ENCODE results near the gene NAXE. TPM values are rescaled to one million over a fixed set of nuclear protein-coding genes. Genes with fewer than 3 reads are reported as not detected.

NAXE gene
- total RNA-seq, 4 donors from 2014 or later, result 25.1 to 104 (median 77.5) TPM

DNA sequence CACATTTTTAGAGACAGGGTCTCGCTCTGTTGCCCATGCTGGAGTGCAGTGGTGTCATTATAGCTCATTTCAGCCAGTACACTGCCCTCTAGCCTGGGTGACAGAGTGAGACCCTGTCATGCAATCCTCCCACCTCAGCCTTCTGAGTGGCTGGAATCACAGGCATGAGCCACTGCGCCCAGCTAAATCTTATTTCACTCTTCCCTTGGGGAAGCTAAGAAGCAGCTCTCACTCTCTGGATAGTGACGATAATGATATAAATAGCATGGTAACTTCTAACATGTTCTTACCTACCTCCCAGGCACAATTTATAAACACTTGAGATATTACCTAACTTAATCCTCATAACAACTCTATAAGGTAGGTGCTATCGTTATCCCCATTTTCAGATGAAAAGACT is 44.1 kb upstream of the NAXE start:
- H3K27ac ChIP-seq, result no peak overlapping the region
- in situ Hi-C loops (cut with MboI; ENCODE audit: low pct_ligation_motif_present in 1 of 4, low pct_unique_long_range_greater_than_20kb in 1 of 4, low sequenced_read_pairs in 3 of 4), result no loop called here
- no peaks in the 10 kb centered on the region for H3K36me3 ChIP-seq
- no peak for TF ChIP-seq EP300 (IDR thresholded peaks at IDR 0.05; ENCODE audit: low read depth)
- no peak for TF ChIP-seq POLR2A (IDR thresholded peaks at IDR 0.05)
- TF ChIP-seq, protein P1, sequence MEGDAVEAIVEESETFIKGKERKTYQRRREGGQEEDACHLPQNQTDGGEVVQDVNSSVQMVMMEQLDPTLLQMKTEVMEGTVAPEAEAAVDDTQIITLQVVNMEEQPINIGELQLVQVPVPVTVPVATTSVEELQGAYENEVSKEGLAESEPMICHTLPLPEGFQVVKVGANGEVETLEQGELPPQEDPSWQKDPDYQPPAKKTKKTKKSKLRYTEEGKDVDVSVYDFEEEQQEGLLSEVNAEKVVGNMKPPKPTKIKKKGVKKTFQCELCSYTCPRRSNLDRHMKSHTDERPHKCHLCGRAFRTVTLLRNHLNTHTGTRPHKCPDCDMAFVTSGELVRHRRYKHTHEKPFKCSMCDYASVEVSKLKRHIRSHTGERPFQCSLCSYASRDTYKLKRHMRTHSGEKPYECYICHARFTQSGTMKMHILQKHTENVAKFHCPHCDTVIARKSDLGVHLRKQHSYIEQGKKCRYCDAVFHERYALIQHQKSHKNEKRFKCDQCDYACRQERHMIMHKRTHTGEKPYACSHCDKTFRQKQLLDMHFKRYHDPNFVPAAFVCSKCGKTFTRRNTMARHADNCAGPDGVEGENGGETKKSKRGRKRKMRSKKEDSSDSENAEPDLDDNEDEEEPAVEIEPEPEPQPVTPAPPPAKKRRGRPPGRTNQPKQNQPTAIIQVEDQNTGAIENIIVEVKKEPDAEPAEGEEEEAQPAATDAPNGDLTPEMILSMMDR (IDR thresholded peaks at IDR 0.05), result no peak
- no peak for TF ChIP-seq POLR2AphosphoS5 (IDR thresholded peaks at IDR 0.05)
- H3K4me3 ChIP-seq, result no peak overlapping the region
- intact Hi-C loops (cut with DNase I; ENCODE audit: low total_unique reads), result no loop called here
- DNase-seq, result no peak
- H3K9me3 ChIP-seq, result no peaks in the 10 kb centered on the region
- no peaks in the 10 kb centered on the region for H3K4me1 ChIP-seq
- WGBS, 2 donors (ENCODE audit: low coverage in 1 of 2), result 86 to 99% methylated on average over 1 to 4 of the region's 4 CpGs
- H3K27me3 ChIP-seq, result no peaks in the 10 kb centered on the region

DNA sequence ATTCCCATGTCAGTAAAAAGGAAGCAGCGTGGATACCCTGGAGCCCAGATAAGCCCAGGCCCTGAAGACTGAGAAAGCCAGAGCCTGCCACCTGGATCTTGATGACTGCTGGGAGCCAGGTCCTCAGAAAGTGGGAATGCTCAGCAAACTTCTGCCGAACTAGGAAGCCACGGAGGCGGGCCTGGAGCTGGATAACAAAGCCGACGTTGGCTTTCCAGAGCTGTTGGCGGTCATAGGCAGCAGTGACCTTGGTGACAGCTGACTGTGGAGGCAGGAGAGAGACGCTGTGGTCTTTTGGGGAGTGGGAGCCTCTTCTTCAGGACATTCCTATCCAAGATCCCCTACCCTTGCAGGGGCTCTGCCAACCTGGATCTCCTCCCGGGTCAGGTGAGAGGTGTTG is 43.6 kb upstream of the NAXE start:
- H3K27ac ChIP-seq, result no peak overlapping the region
- in situ Hi-C loops (cut with MboI; ENCODE audit: low pct_ligation_motif_present in 1 of 4, low pct_unique_long_range_greater_than_20kb in 1 of 4, low sequenced_read_pairs in 3 of 4), result no loop called here
- intact Hi-C loops (cut with DNase I; ENCODE audit: low total_unique reads), result no loop called here
- TF ChIP-seq POLR2AphosphoS5 (IDR thresholded peaks at IDR 0.05) (no peak), EP300 (IDR thresholded peaks at IDR 0.05; ENCODE audit: low read depth) (no peak), POLR2A (IDR thresholded peaks at IDR 0.05) (no peak)
- TF ChIP-seq, protein P1 (IDR thresholded peaks at IDR 0.05), result no peak
- DNase-seq, result no peak
- WGBS, 2 donors (ENCODE audit: low coverage in 1 of 2), result 98% methylated on average over 9 of the region's 9 CpGs; no CpG with 5 or more reads in 1 of the 2 donors
- no peaks in the 10 kb centered on the region for H3K36me3 ChIP-seq
- H3K9me3 ChIP-seq, result no peaks in the 10 kb centered on the region
- no peak overlapping the region for H3K4me3 ChIP-seq
- no peaks in the 10 kb centered on the region for H3K27me3 ChIP-seq
- no peaks in the 10 kb centered on the region for H3K4me1 ChIP-seq

DNA sequence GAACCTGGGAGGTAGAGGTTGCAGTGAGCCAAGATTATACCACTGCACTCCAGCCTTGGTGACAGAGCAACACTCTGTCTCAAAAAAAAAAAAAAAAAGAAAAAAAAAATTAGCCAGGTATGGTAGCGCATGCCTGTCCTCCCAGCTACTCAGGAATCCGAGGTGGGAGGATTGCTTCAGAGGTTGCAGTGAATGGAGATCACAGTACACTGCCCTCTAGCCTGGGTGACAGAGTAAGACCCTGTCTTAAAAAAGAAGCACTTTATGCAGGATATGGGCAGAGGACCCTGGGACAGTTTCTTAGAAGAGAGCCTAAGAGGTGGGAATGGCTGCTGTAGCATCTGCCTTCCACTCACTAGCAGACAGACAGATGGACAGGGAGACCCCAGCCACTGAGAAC is 42.2 kb upstream of the NAXE start:
- Histone ChIP-seq H3K4me3 (no peak overlapping the region), H3K36me3 (no peaks in the 10 kb centered on the region), H3K27me3 (no peaks in the 10 kb centered on the region), H3K4me1 (peaks cover 0 to 5% (median 0%) of the 10 kb centered on the region in 4 donors), H3K9me3 (no peaks in the 10 kb centered on the region), H3K27ac (no peak overlapping the region)
- 74 to 82% methylated on average over 2 of the region's 2 CpGs for WGBS, 2 donors (ENCODE audit: low coverage in 1 of 2)
- DNase-seq, result no peak
- intact Hi-C loops (cut with DNase I; ENCODE audit: low total_unique reads) (no loop called here), in situ Hi-C loops (cut with MboI; ENCODE audit: low pct_ligation_motif_present in 1 of 4, low pct_unique_long_range_greater_than_20kb in 1 of 4, low sequenced_read_pairs in 3 of 4) (no loop called here)
- TF ChIP-seq POLR2A (IDR thresholded peaks at IDR 0.05) (no peak), EP300 (IDR thresholded peaks at IDR 0.05; ENCODE audit: low read depth) (no peak)

DNA sequence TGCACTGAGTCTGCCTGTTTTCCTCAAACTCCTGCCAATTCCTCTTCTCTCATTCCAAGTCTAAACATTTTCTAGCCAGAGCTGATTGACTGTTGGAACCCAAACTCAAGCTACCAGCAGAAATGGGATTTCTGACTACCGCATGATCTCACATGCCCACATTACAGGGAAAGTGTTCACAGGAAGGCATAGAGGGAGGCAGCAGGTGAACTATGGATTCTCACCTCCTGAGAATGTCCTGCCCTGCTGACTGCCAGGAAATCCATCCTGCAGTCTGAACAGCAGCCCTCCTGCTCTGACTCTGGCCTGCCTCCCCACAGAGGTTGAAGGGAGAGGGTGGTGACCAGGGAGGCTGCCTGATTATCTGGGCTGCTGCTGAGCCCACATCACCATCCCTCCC is 41.7 kb upstream of the NAXE start:
- no peaks in the 10 kb centered on the region for H3K9me3 ChIP-seq
- no peak overlapping the region for H3K27ac ChIP-seq
- H3K36me3 ChIP-seq, result no peaks in the 10 kb centered on the region
- H3K4me3 ChIP-seq, result no peak overlapping the region
- intact Hi-C loops (cut with DNase I; ENCODE audit: low total_unique reads) (no loop called here), in situ Hi-C loops (cut with MboI; ENCODE audit: low pct_ligation_motif_present in 1 of 4, low pct_unique_long_range_greater_than_20kb in 1 of 4, low sequenced_read_pairs in 3 of 4) (no loop called here)
- DNase-seq, result no peak
- H3K27me3 ChIP-seq, result no peaks in the 10 kb centered on the region
- peaks cover 0 to 5% (median 0%) of the 10 kb centered on the region in 4 donors for H3K4me1 ChIP-seq
- 100% methylated on average over 1 of the region's 1 CpG for WGBS, 2 donors (ENCODE audit: low coverage in 1 of 2)
- TF ChIP-seq POLR2AphosphoS5 (IDR thresholded peaks at IDR 0.05) (no peak), EP300 (IDR thresholded peaks at IDR 0.05; ENCODE audit: low read depth) (no peak), POLR2A (IDR thresholded peaks at IDR 0.05) (no peak)
- TF ChIP-seq, protein P1 (IDR thresholded peaks at IDR 0.05), result no peak

DNA sequence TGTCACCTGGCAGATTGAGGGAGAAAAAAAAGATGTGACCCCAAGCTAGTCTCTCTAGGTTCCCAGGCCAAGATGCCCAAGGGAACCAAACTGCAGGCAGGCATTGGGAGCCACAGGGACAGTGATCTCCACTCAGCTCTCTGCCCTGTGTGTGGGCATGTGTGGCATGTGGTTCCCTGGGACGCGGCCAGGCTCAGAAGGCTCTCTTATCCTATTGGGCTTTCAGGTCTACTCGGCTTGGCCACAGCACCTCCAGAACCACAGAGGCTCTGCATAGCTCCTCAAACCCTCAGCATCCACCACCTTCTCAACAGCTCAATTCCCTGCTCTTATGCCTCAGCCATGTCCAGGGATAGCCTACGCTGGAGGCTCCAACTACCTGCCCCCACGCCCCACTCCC is 41.2 kb upstream of the NAXE start:
- H3K9me3 ChIP-seq, result no peaks in the 10 kb centered on the region
- peaks cover 0 to 5% (median 0%) of the 10 kb centered on the region in 4 donors for H3K4me1 ChIP-seq
- WGBS, 2 donors (ENCODE audit: low coverage in 1 of 2), result 81 to 100% methylated on average over 2 to 5 of the region's 5 CpGs
- H3K36me3 ChIP-seq, result no peaks in the 10 kb centered on the region
- H3K27me3 ChIP-seq, result no peaks in the 10 kb centered on the region
- H3K27ac ChIP-seq, result no peak overlapping the region
- in situ Hi-C loops (cut with MboI; ENCODE audit: low pct_ligation_motif_present in 1 of 4, low pct_unique_long_range_greater_than_20kb in 1 of 4, low sequenced_read_pairs in 3 of 4), result no loop called here
- intact Hi-C loops (cut with DNase I; ENCODE audit: low total_unique reads), result no loop called here
- TF ChIP-seq EP300 (IDR thresholded peaks at IDR 0.05; ENCODE audit: low read depth) (no peak), POLR2AphosphoS5 (IDR thresholded peaks at IDR 0.05) (no peak), POLR2A (IDR thresholded peaks at IDR 0.05) (no peak)
- TF ChIP-seq, protein P1 (IDR thresholded peaks at IDR 0.05), result no peak
- no peak for DNase-seq
- H3K4me3 ChIP-seq, result no peak overlapping the region
